Ovary (tissue), 9 donors: ENCODE measurements around the gene BAG5. TPM values are rescaled to one million over a fixed set of nuclear protein-coding genes. Genes with fewer than 3 reads are reported as not detected.

Experiments
- DNase-seq, 5 donors: peaks; one replicate each; pipeline ENCODE4 v3.0.0-alpha.2; 2019 to 2020
- H3K27ac ChIP-seq, 2 donors: fragments of 200-600 bp; one replicate each; pipeline versions ENCODE4 v1.5.1 to v1.8.0; 2019 to 2022
- H3K27me3 ChIP-seq: fragments of 200-600 bp; one replicate; pipeline ENCODE4 v1.8.0; 2022
- H3K36me3 ChIP-seq: fragments of 200-600 bp; sonication (generic); one replicate; pipeline ENCODE4 v1.5.1; 2019
- H3K4me1 ChIP-seq: one replicate; pipeline ENCODE4 v1.8.1; 2013; ENCODE audit warnings: mild to moderate bottlenecking, moderate library complexity; ENCODE audit not compliant: insufficient read depth
- H3K4me3 ChIP-seq: fragments of 200-600 bp; sonication (generic); one replicate; pipeline ENCODE4 v1.5.1; 2017
- H3K9me3 ChIP-seq, 2 donors: fragments of 200-600 bp in 1 of 2; sonication (generic) in 1 of 2; one replicate each; pipeline versions ENCODE4 v1.5.1 to v1.8.1; 2013 to 2019; ENCODE audit warnings: mild to moderate bottlenecking in 1 of 2, moderate library complexity in 1 of 2
- CTCF ChIP-seq, 3 donors: fragments of 450-650 bp in 2 of 3; fragments of 200-600 bp in 1 of 3; IDR thresholded peaks; one replicate each; pipeline versions ENCODE4 v1.5.1 to v1.8.0; 2016 to 2022; ENCODE audit warnings: antibody characterized with exemption in 3 of 3, mild to moderate bottlenecking in 1 of 3
- EP300 ChIP-seq: sonication (generic); formaldehyde crosslinking; IDR thresholded peaks from one replicate; pipeline ENCODE4 v1.6.1; 2017; ENCODE audit warnings: antibody characterized with exemption
- POLR2A ChIP-seq: fragments of 450-650 bp; IDR thresholded peaks from one replicate; pipeline ENCODE4 v1.6.1; 2017; ENCODE audit warnings: antibody characterized with exemption, mild to moderate bottlenecking, moderate library complexity
- WGBS, 3 donors: extraction: QIAGEN DNeasy Blood & Tissue Kit in 1 of 3; methylation state at CpG; one replicate each; pipeline versions ENCODE4 v1.1.5 to v1.1.7; 2013 to 2017; 5-methylcytosine and 5-hydroxymethylcytosine counted together
- intact Hi-C, 4 donors: fragments of 100-400 bp; cut with DNase I; formaldehyde crosslinking; loops; one replicate each; pipeline versions ENCODE4 v1.11.0 to v1.15.1; 2022 to 2023
- polyA plus RNA-seq, 2 donors: library from polyadenylated mRNA; stranded (reverse); fragments of 200-250 nt in 1 of 2; fragments of 350-450 nt in 1 of 2; fragmentation: Illumina TruSeq in 1 of 2; extraction: RNeasy Lipid Tissue Mini Kit (QIAGEN cat#74804) in 1 of 2; gene quantifications; one replicate each; pipeline ENCODE4 v1.2.3, GENCODE V29; 2013 to 2014
- total RNA-seq, 7 donors: library from RNA; depleted of rRNA in 2 of 7; stranded (reverse); fragments of >200 nt in 2 of 7; fragmentation: NEBNext Ultra II Directional in 3 of 7; extraction: Animal tissue kit (Norgen Biotek cat#: 25700) in 3 of 7; gene quantifications; one replicate each; pipeline versions ENCODE4 v1.1.0 to v1.2.4, GENCODE V29; 2016 to 2023
- donor health status: DM: no; HTN: no; CAD: no; lungs with moderate emphysema.
- donor health status: DM: no; HTN: no; CAD: no.
- donor health status: Bipolar disorder and iron deficiency.
- donor health status: DM: yes; HTN: yes; CAD: no.
- donor health status: DM: no; HTN: no; CAD: no.
- donor health status: DM: yes; HTN: yes; CAD: no.

The BAG5 gene
- total and polyA plus RNA-seq, 9 donors = 9.8 to 29.1 (median 24.4) TPM

GRCh38 chr14:103535081-103535890 lies 27.2 kb downstream of the BAG5 start:
- Histone ChIP-seq H3K4me1 (peaks cover 3% of the 10 kb centered on the region), H3K36me3 (no peaks in the 10 kb centered on the region)
- no peak for TF ChIP-seq EP300
- no peak for TF ChIP-seq POLR2A
- no peak for TF ChIP-seq CTCF (IDR thresholded peaks at IDR 0.05)

GRCh38 chr14:103534576-103535061 lies 27.8 kb downstream of the BAG5 start:
- intact Hi-C loops = no loop called here
- no peaks in the 10 kb centered on the region for H3K36me3 ChIP-seq
- DNase-seq = peak in 1 of 5 donors; percentile 35
- peak overlapping the region in 1 of 2 donors; percentile 24 for H3K27ac ChIP-seq
- no peaks in the 10 kb centered on the region for H3K27me3 ChIP-seq
- H3K4me3 ChIP-seq = no peak overlapping the region
- WGBS, 3 donors = 72 to 82% (median 73%) methylated on average over 6 to 22 of the region's 22 CpGs
- H3K9me3 ChIP-seq = no peaks in the 10 kb centered on the region
- H3K4me1 ChIP-seq = peaks cover 7% of the 10 kb centered on the region
- no peak for TF ChIP-seq CTCF (IDR thresholded peaks at IDR 0.05)

More at GRCh38 chr14:103535081-103535890, 27.2 kb downstream of the BAG5 start:
- peak in 1 of 5 donors; percentile 36 for DNase-seq
- no peak overlapping the region for H3K4me3 ChIP-seq
- intact Hi-C loops = no loop called here
- 63 to 80% (median 68%) methylated on average over 15 to 21 of the region's 21 CpGs for WGBS, 3 donors
- H3K9me3 ChIP-seq = no peaks in the 10 kb centered on the region
- no peaks in the 10 kb centered on the region for H3K27me3 ChIP-seq
- H3K27ac ChIP-seq = peak overlapping the region in 1 of 2 donors; percentile 24

GRCh38 chr14:103533999-103534575 lies 28.4 kb downstream of the BAG5 start:
- peak in 1 of 5 donors; percentile 25 for DNase-seq
- intact Hi-C loops = no loop called here
- no peaks in the 10 kb centered on the region for H3K9me3 ChIP-seq
- no peak overlapping the region for H3K4me3 ChIP-seq
- 78 to 82% (median 79%) methylated on average over 19 to 25 of the region's 25 CpGs for WGBS, 3 donors
- H3K27ac ChIP-seq = peak overlapping the region in 1 of 2 donors; percentile 31
- H3K27me3 ChIP-seq = no peaks in the 10 kb centered on the region
- H3K4me1 ChIP-seq = peaks cover 8% of the 10 kb centered on the region
- H3K36me3 ChIP-seq = no peaks in the 10 kb centered on the region
- TF ChIP-seq POLR2A (no peak), EP300 (no peak), CTCF (IDR thresholded peaks at IDR 0.05) (no peak)

- Histone ChIP-seq H3K27me3 (no peaks in the 10 kb centered on the region), H3K4me3 (no peak overlapping the region), H3K4me1 (peaks cover 9% of the 10 kb centered on the region), H3K27ac (peak overlapping the region in 1 of 2 donors; percentile 31), H3K9me3 (no peaks in the 10 kb centered on the region), H3K36me3 (no peaks in the 10 kb centered on the region)
- DNase-seq = peak in 4 of 5 donors; percentile 47 to 70 (median 59)
- WGBS, 3 donors = 60 to 68% (median 62%) methylated on average over 22 to 23 of the region's 23 CpGs
- intact Hi-C loops = no loop called here
- TF ChIP-seq CTCF (IDR thresholded peaks at IDR 0.05) (no peak), EP300 (no peak), POLR2A (no peak)
Measured at GRCh38 chr14:103533137-103533998, 29.1 kb downstream of the BAG5 start.
